H1 (cell line): ENCODE measurements around the gene CDCA3. TPM values are rescaled to one million over a fixed set of nuclear protein-coding genes. Genes with fewer than 3 reads are reported as not detected.

Source experiments
- EZH2 ChIP-seq: fragments of 200-600 bp; sonication (generic); IDR thresholded peaks from 2 replicates; pipeline ENCODE4 v1.7.1; 2012; ENCODE audit warnings: low read depth, mild to moderate bottlenecking, moderate library complexity, low read length, inconsistent platforms; ENCODE audit not compliant: severe bottlenecking
- KDM4A ChIP-seq: IDR thresholded peaks from one replicate; pipeline ENCODE4 v1.7.1; 2012; ENCODE audit warnings: low read depth, mild to moderate bottlenecking, moderate library complexity, low read length, inconsistent platforms; ENCODE audit not compliant: severe bottlenecking
- NANOG ChIP-seq: IDR thresholded peaks from 2 replicates; pipeline ENCODE4 v1.6.1; 2011; ENCODE audit warnings: low read length, low read depth, mild to moderate bottlenecking, inconsistent platforms; ENCODE audit not compliant: insufficient read depth, poor library complexity, severe bottlenecking
- NRF1 ChIP-seq: IDR thresholded peaks from 2 replicates; pipeline ENCODE4 v1.6.1; 2011; ENCODE audit warnings: mild to moderate bottlenecking, low read depth, low read length, improper control_type of control experiment
- PHF8 ChIP-seq: fragments of 200-600 bp; sonication (generic); conservative IDR thresholded peaks from 2 replicates; pipeline ENCODE4 v1.7.1; 2012; ENCODE audit warnings: low read depth, mild to moderate bottlenecking, inconsistent platforms, low read length, moderate library complexity
- SIN3A ChIP-seq, 2 experiments: IDR thresholded peaks in 1 of 2; conservative IDR thresholded peaks in 1 of 2; 2 replicates each; pipeline ENCODE4 v1.6.1; 2011 to 2012; ENCODE audit warnings: low read length in 2 of 2, improper control_type of control experiment in 1 of 2, low read depth in 1 of 2, mild to moderate bottlenecking in 1 of 2
- polyA plus RNA-seq, 7 experiments: library from polyadenylated mRNA; depleted of rRNA in 3 of 7; stranded (reverse) in 5 of 7; unstranded in 2 of 7; fragments of >200 nt in 5 of 7; fragments of 200-250 nt in 2 of 7; gene quantifications; 1 replicate in 5 of 7; 2 replicates in 1 of 7; 4 replicates in 1 of 7; pipeline versions ENCODE4 v1.2.1 to v1.2.3, GENCODE V29; 2011 to 2013; ENCODE audit warnings: missing spikeins in 2 of 7, mixed read lengths in 2 of 7
- total RNA-seq: library from RNA; stranded (reverse); fragmentation: NEBNext Ultra II Directional; extraction: Animal tissue kit (Norgen Biotek cat#: 25700); gene quantifications from 2 replicates; pipeline ENCODE4 v1.2.1, GENCODE V29; 2021
- TF ChIP-seq, protein P1 (sequence below): fragments of 300-600 bp; sonication (generic); IDR thresholded peaks from 2 replicates; pipeline ENCODE4 v1.7.1; 2012; ENCODE audit warnings: low read length, moderate library complexity, mild to moderate bottlenecking, inconsistent platforms; ENCODE audit not compliant: insufficient replicate concordance
- TF ChIP-seq, protein P2 (sequence below), 3 experiments: IDR thresholded peaks; 1 replicate in 2 of 3; 2 replicates in 1 of 3; pipeline versions ENCODE4 v1.5.1 to v1.6.1; 2011; ENCODE audit warnings: low read length in 3 of 3, mild to moderate bottlenecking in 3 of 3, inconsistent platforms in 2 of 3, low read depth in 1 of 3, moderate library complexity in 1 of 3; ENCODE audit not compliant: insufficient read depth in 1 of 3; ENCODE audit errors: control extremely low read depth in 1 of 3

CDCA3 gene
- total and polyA plus RNA-seq, 2 of the 8 experiments (the other 6 are each of a cell fraction or from before 2014, with no cell fraction given) = 47.7 to 71.2 TPM

DNA sequence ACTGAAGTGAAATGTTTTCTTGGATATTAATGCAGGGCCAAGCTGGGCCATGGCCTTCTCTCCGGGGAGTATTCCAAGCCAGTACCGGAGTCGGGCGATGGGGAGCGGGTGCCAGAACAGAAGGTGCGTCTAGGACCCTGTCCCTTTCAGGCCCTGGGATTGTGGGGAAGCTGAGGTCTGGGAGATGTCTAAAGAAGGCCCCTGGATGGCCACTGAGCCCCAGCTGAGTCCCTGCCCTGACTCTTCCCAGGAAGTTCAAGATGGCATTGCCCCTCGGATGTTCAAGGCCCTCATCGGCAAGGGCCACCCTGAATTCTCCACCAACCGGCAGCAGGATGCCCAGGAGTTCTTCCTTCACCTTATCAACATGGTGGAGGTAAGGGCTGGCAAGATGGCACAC, 9.0 kb upstream of the CDCA3 start (continued):
- TF ChIP-seq, protein P1, sequence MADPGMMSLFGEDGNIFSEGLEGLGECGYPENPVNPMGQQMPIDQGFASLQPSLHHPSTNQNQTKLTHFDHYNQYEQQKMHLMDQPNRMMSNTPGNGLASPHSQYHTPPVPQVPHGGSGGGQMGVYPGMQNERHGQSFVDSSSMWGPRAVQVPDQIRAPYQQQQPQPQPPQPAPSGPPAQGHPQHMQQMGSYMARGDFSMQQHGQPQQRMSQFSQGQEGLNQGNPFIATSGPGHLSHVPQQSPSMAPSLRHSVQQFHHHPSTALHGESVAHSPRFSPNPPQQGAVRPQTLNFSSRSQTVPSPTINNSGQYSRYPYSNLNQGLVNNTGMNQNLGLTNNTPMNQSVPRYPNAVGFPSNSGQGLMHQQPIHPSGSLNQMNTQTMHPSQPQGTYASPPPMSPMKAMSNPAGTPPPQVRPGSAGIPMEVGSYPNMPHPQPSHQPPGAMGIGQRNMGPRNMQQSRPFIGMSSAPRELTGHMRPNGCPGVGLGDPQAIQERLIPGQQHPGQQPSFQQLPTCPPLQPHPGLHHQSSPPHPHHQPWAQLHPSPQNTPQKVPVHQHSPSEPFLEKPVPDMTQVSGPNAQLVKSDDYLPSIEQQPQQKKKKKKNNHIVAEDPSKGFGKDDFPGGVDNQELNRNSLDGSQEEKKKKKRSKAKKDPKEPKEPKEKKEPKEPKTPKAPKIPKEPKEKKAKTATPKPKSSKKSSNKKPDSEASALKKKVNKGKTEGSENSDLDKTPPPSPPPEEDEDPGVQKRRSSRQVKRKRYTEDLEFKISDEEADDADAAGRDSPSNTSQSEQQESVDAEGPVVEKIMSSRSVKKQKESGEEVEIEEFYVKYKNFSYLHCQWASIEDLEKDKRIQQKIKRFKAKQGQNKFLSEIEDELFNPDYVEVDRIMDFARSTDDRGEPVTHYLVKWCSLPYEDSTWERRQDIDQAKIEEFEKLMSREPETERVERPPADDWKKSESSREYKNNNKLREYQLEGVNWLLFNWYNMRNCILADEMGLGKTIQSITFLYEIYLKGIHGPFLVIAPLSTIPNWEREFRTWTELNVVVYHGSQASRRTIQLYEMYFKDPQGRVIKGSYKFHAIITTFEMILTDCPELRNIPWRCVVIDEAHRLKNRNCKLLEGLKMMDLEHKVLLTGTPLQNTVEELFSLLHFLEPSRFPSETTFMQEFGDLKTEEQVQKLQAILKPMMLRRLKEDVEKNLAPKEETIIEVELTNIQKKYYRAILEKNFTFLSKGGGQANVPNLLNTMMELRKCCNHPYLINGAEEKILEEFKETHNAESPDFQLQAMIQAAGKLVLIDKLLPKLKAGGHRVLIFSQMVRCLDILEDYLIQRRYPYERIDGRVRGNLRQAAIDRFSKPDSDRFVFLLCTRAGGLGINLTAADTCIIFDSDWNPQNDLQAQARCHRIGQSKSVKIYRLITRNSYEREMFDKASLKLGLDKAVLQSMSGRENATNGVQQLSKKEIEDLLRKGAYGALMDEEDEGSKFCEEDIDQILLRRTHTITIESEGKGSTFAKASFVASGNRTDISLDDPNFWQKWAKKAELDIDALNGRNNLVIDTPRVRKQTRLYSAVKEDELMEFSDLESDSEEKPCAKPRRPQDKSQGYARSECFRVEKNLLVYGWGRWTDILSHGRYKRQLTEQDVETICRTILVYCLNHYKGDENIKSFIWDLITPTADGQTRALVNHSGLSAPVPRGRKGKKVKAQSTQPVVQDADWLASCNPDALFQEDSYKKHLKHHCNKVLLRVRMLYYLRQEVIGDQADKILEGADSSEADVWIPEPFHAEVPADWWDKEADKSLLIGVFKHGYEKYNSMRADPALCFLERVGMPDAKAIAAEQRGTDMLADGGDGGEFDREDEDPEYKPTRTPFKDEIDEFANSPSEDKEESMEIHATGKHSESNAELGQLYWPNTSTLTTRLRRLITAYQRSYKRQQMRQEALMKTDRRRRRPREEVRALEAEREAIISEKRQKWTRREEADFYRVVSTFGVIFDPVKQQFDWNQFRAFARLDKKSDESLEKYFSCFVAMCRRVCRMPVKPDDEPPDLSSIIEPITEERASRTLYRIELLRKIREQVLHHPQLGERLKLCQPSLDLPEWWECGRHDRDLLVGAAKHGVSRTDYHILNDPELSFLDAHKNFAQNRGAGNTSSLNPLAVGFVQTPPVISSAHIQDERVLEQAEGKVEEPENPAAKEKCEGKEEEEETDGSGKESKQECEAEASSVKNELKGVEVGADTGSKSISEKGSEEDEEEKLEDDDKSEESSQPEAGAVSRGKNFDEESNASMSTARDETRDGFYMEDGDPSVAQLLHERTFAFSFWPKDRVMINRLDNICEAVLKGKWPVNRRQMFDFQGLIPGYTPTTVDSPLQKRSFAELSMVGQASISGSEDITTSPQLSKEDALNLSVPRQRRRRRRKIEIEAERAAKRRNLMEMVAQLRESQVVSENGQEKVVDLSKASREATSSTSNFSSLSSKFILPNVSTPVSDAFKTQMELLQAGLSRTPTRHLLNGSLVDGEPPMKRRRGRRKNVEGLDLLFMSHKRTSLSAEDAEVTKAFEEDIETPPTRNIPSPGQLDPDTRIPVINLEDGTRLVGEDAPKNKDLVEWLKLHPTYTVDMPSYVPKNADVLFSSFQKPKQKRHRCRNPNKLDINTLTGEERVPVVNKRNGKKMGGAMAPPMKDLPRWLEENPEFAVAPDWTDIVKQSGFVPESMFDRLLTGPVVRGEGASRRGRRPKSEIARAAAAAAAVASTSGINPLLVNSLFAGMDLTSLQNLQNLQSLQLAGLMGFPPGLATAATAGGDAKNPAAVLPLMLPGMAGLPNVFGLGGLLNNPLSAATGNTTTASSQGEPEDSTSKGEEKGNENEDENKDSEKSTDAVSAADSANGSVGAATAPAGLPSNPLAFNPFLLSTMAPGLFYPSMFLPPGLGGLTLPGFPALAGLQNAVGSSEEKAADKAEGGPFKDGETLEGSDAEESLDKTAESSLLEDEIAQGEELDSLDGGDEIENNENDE = no peak
- TF ChIP-seq, protein P2, sequence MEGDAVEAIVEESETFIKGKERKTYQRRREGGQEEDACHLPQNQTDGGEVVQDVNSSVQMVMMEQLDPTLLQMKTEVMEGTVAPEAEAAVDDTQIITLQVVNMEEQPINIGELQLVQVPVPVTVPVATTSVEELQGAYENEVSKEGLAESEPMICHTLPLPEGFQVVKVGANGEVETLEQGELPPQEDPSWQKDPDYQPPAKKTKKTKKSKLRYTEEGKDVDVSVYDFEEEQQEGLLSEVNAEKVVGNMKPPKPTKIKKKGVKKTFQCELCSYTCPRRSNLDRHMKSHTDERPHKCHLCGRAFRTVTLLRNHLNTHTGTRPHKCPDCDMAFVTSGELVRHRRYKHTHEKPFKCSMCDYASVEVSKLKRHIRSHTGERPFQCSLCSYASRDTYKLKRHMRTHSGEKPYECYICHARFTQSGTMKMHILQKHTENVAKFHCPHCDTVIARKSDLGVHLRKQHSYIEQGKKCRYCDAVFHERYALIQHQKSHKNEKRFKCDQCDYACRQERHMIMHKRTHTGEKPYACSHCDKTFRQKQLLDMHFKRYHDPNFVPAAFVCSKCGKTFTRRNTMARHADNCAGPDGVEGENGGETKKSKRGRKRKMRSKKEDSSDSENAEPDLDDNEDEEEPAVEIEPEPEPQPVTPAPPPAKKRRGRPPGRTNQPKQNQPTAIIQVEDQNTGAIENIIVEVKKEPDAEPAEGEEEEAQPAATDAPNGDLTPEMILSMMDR (IDR thresholded peaks at IDR 0.05; ENCODE audit: control extremely low read depth in 1 of 3, insufficient read depth in 1 of 3, low read depth in 1 of 3, low read length in 3 of 3) = no peak
- no peak for TF ChIP-seq PHF8
- TF ChIP-seq NANOG = no peak
- no peak for TF ChIP-seq EZH2
- no peak for TF ChIP-seq NRF1
- TF ChIP-seq SIN3A (conservative IDR thresholded peaks at IDR 0.05 in 1 of 2, IDR thresholded peaks at IDR 0.05 in 1 of 2; ENCODE audit: low read depth in 1 of 2, low read length in 2 of 2) = no peak
- TF ChIP-seq KDM4A = no peak
